Neutrophil (primary cell): ENCODE measurements around the gene CDC42EP1.

Experiments used
- H3K27ac ChIP-seq: fragments of 200-600 bp; sonication (generic); 2 replicates; pipeline ENCODE4 v1.5.1; 2016; ENCODE audit warnings: mild to moderate bottlenecking, moderate library complexity
- H3K27me3 ChIP-seq: fragments of 200-600 bp; sonication (generic); 2 replicates; pipeline ENCODE4 v1.6.0; 2016; ENCODE audit warnings: mild to moderate bottlenecking
- H3K36me3 ChIP-seq: fragments of 200-600 bp; sonication (generic); 2 replicates; pipeline ENCODE4 v1.5.1; 2017
- H3K4me1 ChIP-seq, 2 experiments: fragments of 200-600 bp in 1 of 2; sonication (generic) in 1 of 2; 1 replicate in 1 of 2; 2 replicates in 1 of 2; pipeline versions ENCODE4 v1.5.1 to v1.6.1; 2013 to 2016; ENCODE audit warnings: low read depth in 1 of 2, low read length in 1 of 2, mild to moderate bottlenecking in 1 of 2, moderate library complexity in 1 of 2; ENCODE audit not compliant: control insufficient read depth in 1 of 2, insufficient read depth in 1 of 2
- H3K4me3 ChIP-seq, 2 experiments: fragments of 200-600 bp in 1 of 2; sonication (generic) in 1 of 2; 1 replicate in 1 of 2; 2 replicates in 1 of 2; pipeline ENCODE4 v1.5.1; 2013 to 2016; ENCODE audit warnings: low read depth in 1 of 2, low read length in 1 of 2, mild to moderate bottlenecking in 1 of 2, moderate library complexity in 1 of 2
- H3K9me3 ChIP-seq: fragments of 200-600 bp; sonication (generic); 2 replicates; pipeline ENCODE4 v1.5.1; 2016
- TF ChIP-seq, protein P1 (sequence below): fragments of 200-600 bp; sonication (generic); IDR thresholded peaks from 2 replicates; pipeline ENCODE4 v1.5.1; 2016; ENCODE audit warnings: antibody characterized with exemption

The CDC42EP1 gene

GRCh38 chr22:37561212-37562048 lies 1.1 kb downstream of the CDC42EP1 start:
- peaks cover 99% of the 10 kb centered on the region for H3K27me3 ChIP-seq
- H3K4me1 ChIP-seq, result peaks cover 26 to 28% of the 10 kb centered on the region in 2 experiments
- TF ChIP-seq, protein P1, sequence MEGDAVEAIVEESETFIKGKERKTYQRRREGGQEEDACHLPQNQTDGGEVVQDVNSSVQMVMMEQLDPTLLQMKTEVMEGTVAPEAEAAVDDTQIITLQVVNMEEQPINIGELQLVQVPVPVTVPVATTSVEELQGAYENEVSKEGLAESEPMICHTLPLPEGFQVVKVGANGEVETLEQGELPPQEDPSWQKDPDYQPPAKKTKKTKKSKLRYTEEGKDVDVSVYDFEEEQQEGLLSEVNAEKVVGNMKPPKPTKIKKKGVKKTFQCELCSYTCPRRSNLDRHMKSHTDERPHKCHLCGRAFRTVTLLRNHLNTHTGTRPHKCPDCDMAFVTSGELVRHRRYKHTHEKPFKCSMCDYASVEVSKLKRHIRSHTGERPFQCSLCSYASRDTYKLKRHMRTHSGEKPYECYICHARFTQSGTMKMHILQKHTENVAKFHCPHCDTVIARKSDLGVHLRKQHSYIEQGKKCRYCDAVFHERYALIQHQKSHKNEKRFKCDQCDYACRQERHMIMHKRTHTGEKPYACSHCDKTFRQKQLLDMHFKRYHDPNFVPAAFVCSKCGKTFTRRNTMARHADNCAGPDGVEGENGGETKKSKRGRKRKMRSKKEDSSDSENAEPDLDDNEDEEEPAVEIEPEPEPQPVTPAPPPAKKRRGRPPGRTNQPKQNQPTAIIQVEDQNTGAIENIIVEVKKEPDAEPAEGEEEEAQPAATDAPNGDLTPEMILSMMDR, result peak; percentile 16
- H3K27ac ChIP-seq, result no peak overlapping the region
- H3K36me3 ChIP-seq, result no peaks in the 10 kb centered on the region
- no peaks in the 10 kb centered on the region for H3K9me3 ChIP-seq
- H3K4me3 ChIP-seq, result peak overlapping the region in 1 of 2 experiments; percentile 38

DNA sequence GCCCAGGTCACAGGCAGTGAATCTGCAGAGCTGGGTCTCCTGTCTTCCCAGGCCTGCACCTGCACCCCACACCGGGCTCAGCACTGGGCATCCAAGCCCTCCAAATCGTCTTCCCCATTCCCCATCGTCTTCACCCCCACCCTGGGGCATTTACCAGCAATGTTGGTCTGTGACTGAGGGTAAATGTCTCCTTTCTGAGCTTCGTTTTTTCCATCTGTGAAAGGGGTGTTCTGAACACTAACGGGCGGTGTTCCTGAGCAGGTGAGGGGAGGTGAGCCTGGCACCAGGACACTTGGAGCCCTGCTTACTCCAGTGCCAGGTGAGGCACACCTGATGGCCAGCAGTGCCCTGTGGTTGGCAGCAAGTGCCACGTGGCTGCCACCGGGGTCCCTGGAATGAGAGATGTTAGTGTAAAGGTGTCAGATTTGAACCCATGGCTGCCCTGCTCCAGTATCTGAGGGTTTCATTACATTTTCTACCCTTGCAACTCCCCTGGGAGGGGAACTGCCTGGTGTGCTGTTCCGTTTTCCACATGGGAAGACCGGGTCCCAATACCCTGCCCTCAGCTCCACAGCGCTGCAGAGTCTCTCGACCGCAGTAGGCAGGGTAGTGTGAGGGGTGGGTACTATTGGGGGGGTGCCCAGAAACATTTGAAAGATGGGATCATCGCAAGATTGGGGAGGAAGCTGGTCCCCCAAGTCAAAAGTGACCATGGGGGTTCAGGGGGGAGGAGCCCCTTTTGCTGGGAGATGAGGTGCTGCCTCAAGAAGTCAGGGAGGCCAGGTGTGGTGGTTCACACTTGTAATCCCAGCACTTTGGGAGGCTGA lies 2.0 kb downstream of the CDC42EP1 start:
- H3K9me3 ChIP-seq, result no peaks in the 10 kb centered on the region
- H3K36me3 ChIP-seq, result no peaks in the 10 kb centered on the region
- no peak overlapping the region for H3K4me3 ChIP-seq
- TF ChIP-seq, protein P1, result no peak
- peaks cover 35 to 36% of the 10 kb centered on the region in 2 experiments for H3K4me1 ChIP-seq
- peaks cover 91% of the 10 kb centered on the region for H3K27me3 ChIP-seq
- H3K27ac ChIP-seq, result no peak overlapping the region

- TF ChIP-seq, protein P1, result no peak
- no peak overlapping the region for H3K4me3 ChIP-seq
- H3K4me1 ChIP-seq, result peaks cover 43% of the 10 kb centered on the region in 2 experiments
- peaks cover 79% of the 10 kb centered on the region for H3K27me3 ChIP-seq
- H3K36me3 ChIP-seq, result no peaks in the 10 kb centered on the region
- no peaks in the 10 kb centered on the region for H3K9me3 ChIP-seq
- H3K27ac ChIP-seq, result no peak overlapping the region
These were observed 3.1 kb downstream of the CDC42EP1 start for GRCh38 chr22:37563153-37564081.

DNA sequence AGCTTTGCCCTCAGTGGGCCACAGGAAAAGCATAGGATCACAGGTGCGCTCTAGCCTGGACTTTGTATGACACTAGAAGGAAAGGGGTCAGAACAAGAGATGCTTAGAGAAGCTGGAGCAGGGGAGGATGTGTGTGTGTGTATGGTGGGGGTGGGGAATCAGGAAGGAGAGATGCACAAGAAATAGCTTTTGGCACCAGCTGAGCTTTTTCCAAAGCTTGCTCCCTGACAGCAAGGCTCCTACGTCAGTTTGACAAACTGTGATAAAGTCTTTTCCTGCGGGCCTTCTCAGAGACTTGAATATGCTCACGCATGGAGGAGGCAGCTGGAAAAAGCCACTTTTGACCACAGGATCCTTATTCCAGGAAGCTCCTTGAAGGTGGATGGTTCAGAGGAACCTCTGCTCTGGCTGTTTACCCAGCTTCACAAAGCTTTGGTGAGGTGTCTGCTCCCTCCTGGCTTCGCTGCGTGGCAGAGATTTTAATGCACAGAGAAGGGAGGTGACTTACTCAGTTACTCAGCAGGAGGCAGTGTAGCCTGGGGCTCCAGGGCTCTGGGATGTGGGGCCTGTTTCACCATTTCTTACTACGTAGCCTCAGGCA lies 3.9 kb downstream of the CDC42EP1 start:
- Histone ChIP-seq H3K9me3 (no peaks in the 10 kb centered on the region), H3K27me3 (peaks cover 71% of the 10 kb centered on the region), H3K36me3 (no peaks in the 10 kb centered on the region), H3K4me3 (no peak overlapping the region), H3K4me1 (peaks cover 43% of the 10 kb centered on the region in 2 experiments), H3K27ac (no peak overlapping the region)
- TF ChIP-seq, protein P1, result no peak
